ENCODE results near the gene CA14.
"Not testable (repeated sequence)": the region's sequence is repeated elsewhere in the genome, so short reads cannot be mapped to it uniquely, and the experiment has no call there.

Gene CA14

DNA sequence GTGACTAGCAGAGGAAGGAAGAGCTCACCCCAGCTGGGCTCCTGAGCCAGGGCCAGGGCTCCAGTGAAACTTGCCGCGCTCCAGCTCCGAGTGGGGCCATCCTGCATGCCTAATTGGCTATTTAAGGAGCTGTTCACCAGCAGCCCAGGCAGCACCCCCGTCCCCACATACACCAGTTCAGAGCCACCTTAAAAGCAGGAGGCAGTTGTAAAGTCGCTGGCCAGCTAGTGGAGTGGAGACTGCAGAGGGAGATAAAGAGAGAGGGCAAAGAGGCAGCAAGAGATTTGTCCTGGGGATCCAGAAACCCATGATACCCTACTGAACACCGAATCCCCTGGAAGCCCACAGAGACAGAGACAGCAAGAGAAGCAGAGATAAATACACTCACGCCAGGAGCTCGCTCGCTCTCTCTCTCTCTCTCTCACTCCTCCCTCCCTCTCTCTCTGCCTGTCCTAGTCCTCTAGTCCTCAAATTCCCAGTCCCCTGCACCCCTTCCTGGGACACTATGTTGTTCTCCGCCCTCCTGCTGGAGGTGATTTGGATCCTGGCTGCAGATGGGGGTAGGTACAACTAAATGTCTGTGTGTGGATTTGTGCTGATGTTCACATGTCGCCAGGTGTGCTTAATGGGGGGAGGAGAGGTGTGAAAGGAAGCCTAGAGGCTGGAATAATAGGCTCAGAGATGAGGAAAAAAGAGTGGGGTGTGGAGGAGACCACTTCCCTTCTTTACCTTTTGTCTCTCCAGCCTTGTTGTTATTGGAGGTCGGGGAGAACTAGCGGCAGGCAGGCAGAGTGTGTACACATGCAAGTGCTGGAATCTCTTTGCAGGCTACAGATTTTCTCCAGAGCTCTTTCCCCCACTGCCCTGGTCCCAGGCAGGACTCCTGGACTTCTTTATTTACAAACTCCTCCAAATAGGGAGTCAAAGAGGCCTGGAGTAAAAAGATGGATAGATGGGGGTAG is at the start of gene CA14:
CA14 (plus strand) TSS at position 151 of the 962 bp plus-strand sequence; CDS start at position 506, 355 bp downstream.
- DNase-seq (ENCODE audit: low read depth in 1 of 2, low spot score in 1 of 2): no peak

DNA sequence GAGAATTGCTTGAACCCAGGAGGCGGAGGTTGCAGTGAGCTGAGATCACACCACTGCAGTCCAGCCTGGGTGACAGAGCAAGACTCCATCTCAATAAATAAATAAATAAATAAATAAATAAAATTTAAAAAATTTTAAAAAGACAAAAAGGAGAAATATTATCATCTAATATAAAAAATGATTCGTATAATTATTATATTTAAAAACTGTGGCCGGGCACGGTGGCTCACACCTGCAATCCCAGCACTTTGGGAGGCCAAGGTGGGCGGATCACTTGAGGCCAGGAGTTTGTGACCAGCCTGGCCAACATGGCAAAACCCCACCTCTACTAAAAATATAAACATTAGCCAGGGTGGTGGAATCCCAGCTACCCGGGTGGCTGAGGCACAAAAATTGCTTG is 49.1 kb upstream of the CA14 start:
- DNase-seq (ENCODE audit: low read depth in 1 of 2, low spot score in 1 of 2): not testable (repeated sequence)

GRCh38 chr1:150210091-150210490 is 47.5 kb upstream of the CA14 start:
- no peak for DNase-seq (ENCODE audit: low read depth in 1 of 2, low spot score in 1 of 2)

GRCh38 chr1:150210706-150211105 is 46.9 kb upstream of the CA14 start:
- DNase-seq (ENCODE audit: low read depth in 1 of 2, low spot score in 1 of 2): no peak

DNA sequence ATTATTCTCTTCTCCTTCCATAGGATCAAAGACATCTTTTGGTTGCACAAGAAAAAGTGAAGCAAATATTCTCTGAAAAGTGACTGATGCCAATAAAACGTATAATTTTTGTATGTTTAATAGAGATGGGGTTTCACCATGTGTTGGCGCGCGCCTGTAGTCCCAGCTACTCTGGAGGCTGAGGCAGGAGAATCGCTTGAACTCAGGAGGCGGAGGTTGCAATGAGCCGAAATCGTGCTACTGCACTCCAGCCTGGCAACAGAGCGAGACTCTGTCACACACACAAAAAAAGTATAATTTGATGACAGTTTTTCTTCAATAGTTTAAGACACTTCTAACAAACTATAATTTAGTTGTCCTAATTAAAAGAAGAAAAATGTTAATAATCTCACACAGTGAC is 45.5 kb upstream of the CA14 start:
- DNase-seq (ENCODE audit: low read depth in 1 of 2, low spot score in 1 of 2): no peak

GRCh38 chr1:150213170-150214098 is 44.1 kb upstream of the CA14 start:
- peak; percentile 67 to 85 for DNase-seq (ENCODE audit: low read depth in 1 of 2, low spot score in 1 of 2)

DNA sequence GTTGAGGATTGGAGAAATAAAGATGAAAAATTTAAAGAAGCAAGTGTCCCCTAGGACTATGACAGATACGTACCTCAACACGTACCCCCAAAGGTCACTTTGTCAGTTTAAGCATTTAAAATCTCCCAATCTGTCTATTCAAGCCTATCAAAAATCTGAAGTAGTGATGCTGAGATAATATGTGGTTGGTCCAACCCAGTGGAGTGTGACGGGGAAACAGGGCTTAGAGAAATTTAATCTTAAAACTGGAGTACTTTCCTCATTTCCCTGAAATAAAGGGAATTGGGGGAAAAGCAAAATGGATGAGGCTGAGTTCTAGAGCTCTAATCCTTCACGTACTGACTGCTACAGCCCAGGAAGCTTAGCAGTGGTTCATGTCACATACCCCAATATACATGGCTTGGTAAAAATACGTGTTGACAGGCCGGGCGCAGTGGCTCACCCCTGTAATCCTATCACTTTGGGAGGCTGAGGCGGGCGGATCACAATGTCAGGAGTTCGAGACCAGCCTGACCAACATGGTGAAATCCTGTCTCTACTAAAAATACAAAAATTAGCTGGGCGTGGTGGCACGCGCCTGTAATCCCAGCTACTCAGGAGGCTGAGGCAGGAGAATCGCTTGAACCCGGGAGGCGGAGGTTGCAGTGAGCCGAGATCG is 43.3 kb upstream of the CA14 start:
- not testable (repeated sequence) for DNase-seq (ENCODE audit: low read depth in 1 of 2, low spot score in 1 of 2)

- not testable (repeated sequence) for DNase-seq (ENCODE audit: low read depth in 1 of 2, low spot score in 1 of 2)
Measured at GRCh38 chr1:150215855-150216254, 41.7 kb upstream of the CA14 start.

DNA sequence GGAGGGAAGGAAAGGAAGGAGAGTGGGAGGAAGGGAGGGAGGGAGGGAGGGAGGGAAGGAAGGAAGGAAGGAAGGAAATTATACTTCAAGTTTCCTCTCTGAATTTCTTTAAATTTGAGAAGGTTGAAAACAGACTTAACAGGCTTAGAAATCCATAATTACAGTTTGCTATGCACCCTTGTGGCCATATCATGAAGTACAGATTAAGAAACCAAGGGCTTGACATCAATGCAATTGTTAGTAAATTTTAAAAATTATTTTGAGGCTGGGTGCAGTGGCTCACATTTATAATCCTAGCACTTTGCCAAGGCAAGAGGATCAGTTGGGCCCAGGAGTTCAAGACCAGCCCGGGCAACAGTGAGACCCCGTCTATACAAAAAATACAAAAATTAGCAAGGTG is 36.0 kb upstream of the CA14 start:
- no peak for DNase-seq (ENCODE audit: low read depth in 1 of 2, low spot score in 1 of 2)

DNA sequence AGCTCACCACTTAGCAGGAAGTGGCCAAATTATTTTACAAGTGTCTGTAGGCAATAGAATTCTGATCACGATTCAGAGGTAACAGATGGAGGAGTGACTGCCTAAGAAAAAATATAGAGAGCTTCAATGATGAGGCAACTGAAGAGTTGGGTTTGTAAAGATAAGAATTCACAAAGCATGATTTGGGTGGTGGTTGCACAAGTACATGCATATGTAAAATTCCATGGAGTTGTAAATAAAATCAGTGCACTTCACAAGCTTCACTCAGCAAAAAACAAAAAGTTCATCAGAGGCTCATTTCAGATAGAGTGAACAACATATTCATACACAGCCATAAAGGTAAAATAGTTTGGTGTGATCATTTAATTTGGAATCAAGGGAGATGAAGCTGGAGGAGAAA is 32.6 kb upstream of the CA14 start:
- DNase-seq (ENCODE audit: low read depth in 1 of 2, low spot score in 1 of 2): no peak

DNA sequence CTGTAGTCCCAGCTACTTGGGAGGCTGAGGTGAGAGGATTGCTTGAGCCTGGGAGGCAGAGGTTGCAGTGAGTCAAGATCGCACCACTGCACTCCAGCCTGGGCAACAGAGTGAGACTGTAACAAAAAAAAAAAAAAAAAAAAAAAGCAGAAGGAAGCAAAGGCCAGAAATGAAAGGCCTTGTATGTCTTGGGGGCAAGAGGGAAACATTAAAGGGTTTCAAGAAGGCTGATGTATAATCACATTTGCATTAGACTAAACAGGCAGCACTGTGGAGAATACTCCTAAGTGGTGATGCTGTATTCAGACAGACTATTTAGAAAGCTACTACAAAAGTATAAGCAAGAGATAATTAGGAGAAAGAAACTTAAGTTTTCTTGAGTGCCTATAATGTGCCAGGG is 32.0 kb upstream of the CA14 start:
- DNase-seq (ENCODE audit: low read depth in 1 of 2, low spot score in 1 of 2): no peak

GRCh38 chr1:150226486-150226885 is 31.1 kb upstream of the CA14 start:
- DNase-seq (ENCODE audit: low read depth in 1 of 2, low spot score in 1 of 2): no peak

GRCh38 chr1:150227228-150227627 is 30.3 kb upstream of the CA14 start:
- no peak for DNase-seq (ENCODE audit: low read depth in 1 of 2, low spot score in 1 of 2)

DNA sequence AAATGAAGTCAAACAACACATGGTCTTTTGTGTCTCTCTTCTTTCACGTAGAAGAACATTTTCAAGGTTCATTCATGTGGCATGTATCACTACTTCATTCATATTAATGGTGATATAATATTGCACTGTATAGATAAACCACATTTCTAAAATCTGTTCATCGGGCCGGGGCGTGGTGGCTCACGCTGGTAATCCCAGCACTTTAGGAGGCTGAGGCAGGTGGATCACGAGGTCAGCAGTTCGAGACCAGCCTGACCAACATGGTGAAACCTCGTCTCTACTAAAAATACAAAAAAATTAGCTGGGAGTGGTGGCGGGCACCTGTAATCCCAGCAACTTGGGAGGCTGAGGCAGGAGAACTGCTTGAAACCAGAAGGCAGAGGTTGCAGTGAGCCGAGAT is 29.3 kb upstream of the CA14 start:
- DNase-seq (ENCODE audit: low read depth in 1 of 2, low spot score in 1 of 2): not testable (repeated sequence)

- DNase-seq (ENCODE audit: low read depth in 1 of 2, low spot score in 1 of 2): not testable (repeated sequence)
Measured at GRCh38 chr1:150232921-150233320, 24.7 kb upstream of the CA14 start.

DNA sequence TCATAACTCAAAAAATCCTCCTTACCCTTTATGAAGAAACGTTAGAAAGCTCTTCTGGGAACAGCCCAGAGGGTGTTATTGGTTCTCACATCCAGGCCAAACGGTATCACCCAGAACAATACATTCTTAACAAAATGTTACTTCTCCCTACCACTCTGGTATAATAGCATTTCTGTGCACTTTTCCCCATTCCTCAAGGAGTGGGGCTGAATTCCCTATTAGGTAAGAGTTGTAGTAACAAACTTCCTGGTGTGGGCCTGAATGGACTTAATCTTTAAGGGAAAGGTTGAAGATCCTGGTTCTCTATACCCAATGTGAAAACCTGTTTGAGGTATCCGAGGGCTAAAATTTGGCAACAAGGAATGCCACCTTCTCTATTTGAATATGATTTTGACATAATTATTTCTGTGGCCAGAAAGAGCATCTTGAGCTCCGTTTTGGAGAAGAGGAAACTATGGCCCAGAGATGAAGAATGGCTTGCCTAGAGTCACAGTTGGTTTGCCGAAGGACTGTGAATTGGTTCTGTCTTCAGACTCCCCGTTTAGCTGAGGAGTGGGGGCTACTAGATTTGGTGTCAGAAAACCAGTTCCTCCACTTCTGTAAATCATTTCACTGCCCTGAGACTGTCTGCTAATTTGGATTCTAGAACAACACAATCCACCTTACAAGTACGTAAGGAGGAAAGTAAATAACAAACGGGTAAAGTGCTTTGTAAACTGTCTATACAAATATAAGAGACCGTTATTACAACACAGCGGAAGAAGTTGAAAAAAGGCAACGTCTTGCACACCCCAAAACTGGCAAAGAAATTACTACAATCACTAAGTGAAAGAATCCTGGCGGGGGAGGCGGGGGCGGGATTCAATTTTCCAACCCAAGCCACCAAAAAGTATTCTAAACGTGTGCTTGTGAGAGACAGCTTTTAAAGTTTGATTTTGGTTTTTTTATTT is 23.9 kb upstream of the CA14 start:
- peak; percentile 21 to 23 for DNase-seq (ENCODE audit: low read depth in 1 of 2, low spot score in 1 of 2)

- DNase-seq (ENCODE audit: low read depth in 1 of 2, low spot score in 1 of 2): no peak
Measured at GRCh38 chr1:150234309-150234565, 23.3 kb upstream of the CA14 start.

DNA sequence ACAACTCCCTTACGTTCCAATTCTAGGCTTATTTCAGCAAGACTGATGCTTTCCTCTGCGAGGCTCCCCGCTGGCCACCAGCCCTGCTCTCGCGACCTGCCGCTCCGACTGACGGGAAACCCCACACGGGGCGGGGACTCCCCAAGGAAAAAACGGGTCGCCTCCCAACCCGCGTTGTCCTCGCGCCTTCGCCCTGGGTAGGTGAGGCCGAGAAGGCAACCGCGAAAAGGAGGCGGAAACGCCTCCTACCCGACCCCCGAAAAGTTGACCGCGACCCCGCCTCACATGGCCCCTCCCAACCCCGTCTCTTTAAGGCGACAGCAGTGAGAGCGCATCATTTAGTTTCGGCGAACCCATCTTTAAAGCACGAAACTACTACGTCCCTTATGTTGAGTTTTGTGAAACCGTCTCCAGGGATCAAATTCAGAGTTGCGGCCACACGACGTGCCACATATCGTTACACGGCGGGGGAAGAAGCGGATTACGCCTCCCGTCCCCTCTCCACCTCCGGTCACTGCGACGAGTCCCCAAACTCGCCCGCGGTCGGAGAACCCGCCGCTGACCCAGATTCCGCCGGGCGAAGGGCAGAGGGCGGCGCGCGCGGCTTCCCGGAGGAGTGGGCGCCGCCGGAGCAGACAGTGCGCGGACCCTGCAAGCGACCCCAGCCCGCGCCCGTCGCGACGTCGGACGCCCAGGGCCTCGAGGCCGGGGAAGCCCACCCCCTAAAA is 22.8 kb upstream of the CA14 start:
- DNase-seq (ENCODE audit: low read depth in 1 of 2, low spot score in 1 of 2): peak; percentile 73 to 82

GRCh38 chr1:150235294-150235851 is 22.2 kb upstream of the CA14 start:
- DNase-seq (ENCODE audit: low read depth in 1 of 2, low spot score in 1 of 2): peak; percentile 9 to 21
